Esophagus squamous epithelium (tissue), 5 donors: ENCODE results near the gene ZC3H7B. TPM values are rescaled to one million over a fixed set of nuclear protein-coding genes. Genes with fewer than 3 reads are reported as not detected.
"Not testable (repeated sequence)": the region's sequence is repeated elsewhere in the genome, so short reads cannot be mapped to it uniquely, and the experiment has no call there.

Experiments used
- DNase-seq: peaks from one replicate; lab custom pipeline; 2025; lab: John Stamatoyannopoulos, UW
- H3K27ac ChIP-seq, 4 donors: fragments of 200-600 bp; sonication (generic); one replicate each; pipeline ENCODE4 v1.5.1; 2016 to 2019; ENCODE audit warnings: mild to moderate bottlenecking in 1 of 4
- H3K27me3 ChIP-seq, 4 donors: fragments of 200-600 bp; sonication (generic); 1 replicate in 3 of 4; 2 replicates in 1 of 4; pipeline versions ENCODE4 v1.5.1 to v1.6.0; 2017 to 2021; ENCODE audit warnings: antibody characterized with exemption in 1 of 4
- H3K36me3 ChIP-seq, 3 donors: fragments of 200-600 bp; sonication (generic); one replicate each; pipeline ENCODE4 v1.5.1; 2016 to 2019
- H3K4me1 ChIP-seq, 3 donors: fragments of 200-600 bp; sonication (generic); one replicate each; pipeline ENCODE4 v1.5.1; 2017 to 2019
- H3K4me3 ChIP-seq, 4 donors: fragments of 200-600 bp; sonication (generic); 1 replicate in 3 of 4; 2 replicates in 1 of 4; pipeline ENCODE4 v1.5.1; 2016 to 2019; ENCODE audit warnings: mild to moderate bottlenecking in 2 of 4, moderate library complexity in 1 of 4
- H3K9me3 ChIP-seq, 3 donors: fragments of 200-600 bp; sonication (generic); one replicate each; pipeline ENCODE4 v1.5.1; 2016 to 2019
- CTCF ChIP-seq, 6 experiments: fragments of 450-650 bp in 4 of 6; fragments of 200-600 bp in 2 of 6; sonication (generic) in 2 of 6; IDR thresholded peaks; one replicate each; pipeline ENCODE4 v1.5.1; 2016 to 2019; ENCODE audit warnings: antibody characterized with exemption in 6 of 6, mild to moderate bottlenecking in 4 of 6, moderate library complexity in 4 of 6
- POLR2A ChIP-seq, 4 donors: fragments of 450-650 bp; IDR thresholded peaks; one replicate each; pipeline ENCODE4 v1.6.1; 2017; ENCODE audit warnings: antibody characterized with exemption in 4 of 4, mild to moderate bottlenecking in 4 of 4, moderate library complexity in 3 of 4
- WGBS, 2 donors: methylation state at CpG; one replicate each; pipeline ENCODE4 v1.1.5; 2018; 5-methylcytosine and 5-hydroxymethylcytosine counted together
- intact Hi-C: fragments of 100-400 bp; cut with DNase I; formaldehyde crosslinking; loops from one replicate; pipeline ENCODE4 v1.15.0; 2022
- total RNA-seq, 4 donors: library from RNA; depleted of rRNA; stranded (reverse); fragments of >200 nt; gene quantifications; one replicate each; pipeline ENCODE4 v1.1.0, GENCODE V29; 2016
- donor health status: DM: yes; HTN: yes; CAD: no.

ZC3H7B gene
- total RNA-seq, 4 donors from 2014 or later, result 18.7 to 36.8 (median 20.9) TPM

- WGBS, 2 donors, result 82 to 94% methylated on average over 9 to 11 of the region's 19 CpGs
- intact Hi-C loops, result no loop called here
Observed at GRCh38 chr22:41397143-41397811, 96.0 kb downstream of the ZC3H7B start.

DNA sequence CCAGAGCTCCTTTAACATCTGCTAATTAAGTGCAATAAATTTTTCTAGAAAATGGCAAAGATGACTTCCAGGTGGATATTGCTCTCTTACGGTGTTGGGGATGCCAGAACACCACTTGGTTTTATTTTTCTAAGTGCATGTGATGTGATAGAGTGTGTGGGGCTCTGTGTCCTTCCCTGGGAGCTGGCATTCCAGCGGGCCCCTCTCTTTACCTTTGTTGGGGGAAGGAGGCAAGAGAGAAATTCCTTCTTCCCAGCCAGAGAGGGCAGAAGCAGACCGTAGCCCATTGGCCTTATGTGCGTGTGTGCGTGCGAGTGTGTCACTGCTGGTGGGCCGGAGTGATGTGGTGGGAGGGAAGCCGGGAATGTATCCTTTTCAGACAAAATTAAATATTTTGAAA is 97.6 kb downstream of the ZC3H7B start:
- H3K9me3 ChIP-seq, result no peaks in the 10 kb centered on the region
- DNase-seq, result no peak
- H3K4me3 ChIP-seq, result no peak overlapping the region
- H3K4me1 ChIP-seq, result peaks cover 2 to 31% (median 14%) of the 10 kb centered on the region in 3 donors
- H3K36me3 ChIP-seq, result peaks cover 23 to 61% (median 33%) of the 10 kb centered on the region in 3 donors
- TF ChIP-seq CTCF (IDR thresholded peaks at IDR 0.05), result no peak
- 84 to 95% methylated on average over 8 of the region's 8 CpGs for WGBS, 2 donors
- intact Hi-C loops, result no loop called here
- no peaks in the 10 kb centered on the region for H3K27me3 ChIP-seq
- H3K27ac ChIP-seq, result no peak overlapping the region

More at GRCh38 chr22:41397143-41397811, 96.0 kb downstream of the ZC3H7B start:
- Histone ChIP-seq H3K36me3 (peaks cover 23 to 75% (median 33%) of the 10 kb centered on the region in 3 donors), H3K9me3 (no peaks in the 10 kb centered on the region), H3K4me1 (peaks cover 0 to 22% (median 7%) of the 10 kb centered on the region in 3 donors), H3K27me3 (no peaks in the 10 kb centered on the region), H3K4me3 (no peak overlapping the region), H3K27ac (no peak overlapping the region)
- DNase-seq, result no peak
- TF ChIP-seq CTCF (IDR thresholded peaks at IDR 0.05) (no peak), POLR2A (IDR thresholded peaks at IDR 0.05) (no peak)

DNA sequence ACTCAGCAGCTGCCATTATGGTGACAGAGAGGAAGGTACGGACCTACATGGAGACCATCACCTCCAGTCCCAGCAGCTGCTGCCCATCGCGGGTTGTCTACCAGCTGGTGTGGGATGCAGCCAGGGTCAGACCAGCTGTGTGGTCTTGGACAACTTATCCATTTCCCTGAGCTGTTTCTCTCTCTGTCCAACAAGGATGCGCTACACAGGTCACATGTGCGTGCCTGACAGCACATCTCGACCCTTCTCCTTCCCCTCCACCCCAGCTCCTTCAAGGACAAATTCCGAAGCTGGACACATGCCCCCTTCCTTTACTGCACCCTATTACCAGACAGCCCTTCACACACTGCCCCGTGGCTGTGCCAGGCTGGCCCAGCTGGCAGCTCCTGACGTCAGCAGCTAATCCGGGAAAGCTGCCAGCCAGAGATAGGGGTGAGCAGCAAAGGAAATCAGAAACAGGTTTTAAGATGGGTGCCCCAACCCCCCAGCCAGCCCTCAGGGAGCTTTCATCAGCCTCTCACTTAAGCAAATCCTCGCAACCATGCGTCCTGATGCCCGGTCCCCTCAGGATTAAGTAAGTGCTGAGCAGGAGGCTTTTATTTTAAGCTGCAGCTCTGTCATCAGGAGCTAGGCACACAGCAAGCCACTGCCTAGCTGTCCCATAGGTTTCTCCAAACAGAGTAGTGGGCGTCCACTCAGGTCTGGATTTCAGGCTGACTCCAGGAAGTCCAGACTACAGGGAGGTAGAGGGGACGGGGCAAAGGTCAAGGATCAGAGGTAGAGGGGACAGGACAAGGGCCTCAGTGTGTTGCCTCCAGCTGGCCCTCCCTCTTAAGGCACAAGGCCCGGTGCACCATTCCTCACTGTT is 100.7 kb downstream of the ZC3H7B start:
- intact Hi-C loops, result loop anchor here (5.0 kb wide), 1 partner anchor 115 kb away; no protein-coding TSS in a partner anchor

GRCh38 chr22:41402851-41403250 is 101.5 kb downstream of the ZC3H7B start:
- 89% methylated on average over 14 of the region's 14 CpGs for WGBS, 2 donors
- H3K9me3 ChIP-seq, H3K27ac ChIP-seq, H3K4me3 ChIP-seq, H3K27me3 ChIP-seq, DNase-seq: not testable (repeated sequence)
- intact Hi-C loops, result loop anchor here (5.0 kb wide), 1 partner anchor 114 kb away; no protein-coding TSS in a partner anchor
- H3K36me3 ChIP-seq, result peaks cover 0 to 22% (median 5%) of the 10 kb centered on the region in 3 donors
- H3K4me1 ChIP-seq, result peaks cover 5 to 24% (median 17%) of the 10 kb centered on the region in 3 donors

More for the DNA sequence above, 100.7 kb downstream of the ZC3H7B start:
- H3K27me3 ChIP-seq, result no peaks in the 10 kb centered on the region
- no peak for DNase-seq
- peaks cover 5 to 27% (median 17%) of the 10 kb centered on the region in 3 donors for H3K4me1 ChIP-seq
- H3K36me3 ChIP-seq, result peaks cover 1 to 30% (median 11%) of the 10 kb centered on the region in 3 donors
- WGBS, 2 donors, result 33 to 35% methylated on average over 12 to 14 of the region's 16 CpGs
- H3K27ac ChIP-seq, result peak overlapping the region in 3 of 4 donors; percentile 27 to 61 (median 39)
- peak overlapping the region in 1 of 4 donors; percentile 6 for H3K4me3 ChIP-seq
- no peaks in the 10 kb centered on the region for H3K9me3 ChIP-seq
- TF ChIP-seq POLR2A (IDR thresholded peaks at IDR 0.05) (no peak), CTCF (IDR thresholded peaks at IDR 0.05) (no peak)

GRCh38 chr22:41403532-41404318 is 102.4 kb downstream of the ZC3H7B start:
- Histone ChIP-seq H3K27ac (peak overlapping the region; percentile 11 to 69 (median 58)), H3K9me3 (no peaks in the 10 kb centered on the region), H3K4me1 (peaks cover 5 to 28% (median 17%) of the 10 kb centered on the region in 3 donors), H3K36me3 (peaks cover 0 to 13% (median 2%) of the 10 kb centered on the region in 3 donors), H3K4me3 (peak overlapping the region in 1 of 4 donors; percentile 24), H3K27me3 (no peaks in the 10 kb centered on the region)
- intact Hi-C loops, result loop anchor here (5.0 kb wide), 1 partner anchor 114 kb away; no protein-coding TSS in a partner anchor
- DNase-seq, result peak; percentile 31
- WGBS, 2 donors, result 21% methylated on average over 11 to 14 of the region's 18 CpGs
- no peak for TF ChIP-seq POLR2A (IDR thresholded peaks at IDR 0.05)
- TF ChIP-seq CTCF (IDR thresholded peaks at IDR 0.05), result peak; percentile 85 to 98 (median 98)
